ENCODE results near the gene GREB1L.

GRCh38 chr18:21327101-21327500 is 85.1 kb downstream of the GREB1L start:
- TF ChIP-seq CTCF (IDR thresholded peaks at IDR 0.05) (no peak), POLR2A (IDR thresholded peaks at IDR 0.05; ENCODE audit: low read depth) (no peak), EP300 (IDR thresholded peaks at IDR 0.05) (no peak)

Data from esophagus muscularis mucosa (tissue), 4 donors.